ENCODE measurements around the gene MX2.
"Not testable (repeated sequence)": the region's sequence is repeated elsewhere in the genome, so short reads cannot be mapped to it uniquely, and the experiment has no call there.

Gene MX2

DNA sequence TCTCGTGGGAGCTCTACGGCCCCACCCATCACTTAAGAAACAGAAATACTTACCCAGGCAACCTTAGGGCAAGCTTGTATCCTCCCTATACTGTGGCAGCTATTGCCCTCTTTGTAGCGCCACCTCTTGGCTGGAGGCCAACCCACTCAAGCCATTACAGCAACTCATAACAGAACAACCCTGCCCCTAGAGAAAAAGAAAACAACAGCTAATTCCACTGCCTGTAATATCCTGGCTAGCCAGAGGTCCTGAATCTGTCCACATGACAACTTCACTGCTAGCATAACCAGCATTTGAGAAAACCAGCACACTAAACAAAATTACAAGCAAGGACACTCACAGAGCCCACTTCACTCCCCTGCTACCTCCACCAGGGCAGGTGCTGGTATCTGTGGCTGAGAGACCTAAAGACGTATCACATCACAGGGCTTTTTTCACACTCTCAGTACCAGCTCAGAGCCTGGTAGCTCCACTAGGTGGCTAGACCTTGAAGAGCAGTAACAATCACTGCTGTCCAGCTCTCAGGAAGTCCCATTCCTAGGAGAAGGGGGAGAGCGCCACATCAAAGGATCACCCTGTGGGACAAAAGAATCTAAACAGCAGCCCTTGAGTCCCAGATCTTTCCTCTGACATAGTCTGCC, 49.7 kb downstream of the MX2 start:
- no peak for DNase-seq (ENCODE audit: low read depth, low spot score)

- DNase-seq (ENCODE audit: low read depth, low spot score): not testable (repeated sequence)
Measured at GRCh38 chr21:41417505-41417904, 55.7 kb downstream of the MX2 start.

GRCh38 chr21:41418393-41418792, 56.6 kb downstream of the MX2 start:
- DNase-seq (ENCODE audit: low read depth, low spot score): no peak

- DNase-seq (ENCODE audit: low read depth, low spot score): no peak
Measured at GRCh38 chr21:41418956-41419680, 57.3 kb downstream of the MX2 start.

GRCh38 chr21:41419921-41420862, 58.4 kb downstream of the MX2 start:
- no peak for DNase-seq (ENCODE audit: low read depth, low spot score)

GRCh38 chr21:41420998-41421397, 59.2 kb downstream of the MX2 start:
- DNase-seq (ENCODE audit: low read depth, low spot score): not testable (repeated sequence)

DNA sequence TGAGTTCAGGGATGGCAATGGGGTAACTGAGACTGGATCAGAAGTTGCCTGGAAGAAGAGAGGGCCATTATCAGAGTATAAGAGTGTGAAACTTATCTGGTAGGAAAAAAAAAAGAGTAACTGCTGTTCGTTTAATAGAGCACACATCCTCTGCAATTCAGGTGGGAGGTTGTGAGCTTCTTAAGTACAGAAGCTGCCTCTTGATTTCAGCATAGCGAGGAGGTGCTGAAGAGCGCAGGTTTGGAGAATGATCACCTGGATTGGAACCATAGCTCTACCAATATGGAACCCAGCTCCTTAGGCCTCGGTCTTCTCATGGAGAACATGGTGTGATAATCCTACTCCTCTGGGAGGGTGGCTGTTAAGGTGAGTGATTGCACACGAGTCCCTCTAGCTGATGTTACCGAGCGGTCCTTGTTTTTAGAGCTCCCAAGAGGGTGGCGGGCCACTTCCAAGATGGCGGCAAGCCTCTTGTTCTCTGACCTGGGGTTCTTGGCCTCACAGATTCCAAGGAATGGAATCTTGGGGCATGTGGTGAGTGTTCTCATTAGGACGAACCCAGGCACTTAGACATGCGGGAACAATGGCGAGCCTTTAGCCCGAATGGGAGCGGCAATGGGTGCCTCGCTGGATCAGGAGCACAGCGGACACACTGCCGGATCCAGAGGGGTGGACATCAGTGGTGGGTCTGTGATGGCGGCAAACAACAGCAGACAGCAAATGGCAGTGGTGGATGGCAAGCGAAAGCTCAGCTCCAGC, 60.9 kb downstream of the MX2 start:
- no peak for DNase-seq (ENCODE audit: low read depth, low spot score)

DNA sequence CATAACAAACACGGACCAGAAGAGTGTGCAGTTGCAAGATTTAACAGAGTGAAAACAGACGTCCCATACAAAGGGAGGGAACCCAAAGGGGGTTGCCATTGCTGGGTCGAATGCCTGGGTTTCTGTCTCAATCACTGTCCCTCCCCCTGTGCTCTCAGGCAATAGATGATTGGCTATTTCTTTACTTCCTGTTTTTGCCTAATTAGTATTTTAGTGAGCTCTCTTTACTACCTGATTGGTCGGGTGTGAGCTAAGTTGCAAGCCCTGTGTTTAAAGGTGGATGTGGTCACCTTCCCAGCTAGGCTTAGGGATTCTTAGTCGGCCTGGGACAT, 61.4 kb downstream of the MX2 start:
- DNase-seq (ENCODE audit: low read depth, low spot score): not testable (repeated sequence)

DNA sequence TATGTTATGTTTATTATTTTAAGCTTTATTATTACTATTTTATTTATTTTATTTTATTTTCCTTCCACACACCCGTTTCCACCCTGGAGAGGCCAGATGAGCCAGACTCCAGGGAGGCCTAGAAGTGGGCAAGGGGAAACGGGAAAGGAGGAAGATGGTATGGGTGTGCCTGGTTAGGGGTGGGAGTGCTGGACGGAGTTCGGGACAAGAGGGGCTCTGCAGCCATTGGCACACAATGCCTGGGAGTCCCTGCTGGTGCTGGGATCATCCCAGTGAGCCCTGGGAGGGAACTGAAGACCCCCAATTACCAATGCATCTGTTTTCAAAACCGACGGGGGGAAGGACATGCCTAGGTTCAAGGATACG, 63.7 kb downstream of the MX2 start:
- no peak for DNase-seq (ENCODE audit: low read depth, low spot score)

GRCh38 chr21:41425954-41426675, 64.3 kb downstream of the MX2 start, which contains the start of gene MX1:
MX1 (plus strand) TSS chr21:41426239; CDS start chr21:41432071, 5,832 bp downstream.
- DNase-seq (ENCODE audit: low read depth, low spot score): peak; percentile 76

DNA sequence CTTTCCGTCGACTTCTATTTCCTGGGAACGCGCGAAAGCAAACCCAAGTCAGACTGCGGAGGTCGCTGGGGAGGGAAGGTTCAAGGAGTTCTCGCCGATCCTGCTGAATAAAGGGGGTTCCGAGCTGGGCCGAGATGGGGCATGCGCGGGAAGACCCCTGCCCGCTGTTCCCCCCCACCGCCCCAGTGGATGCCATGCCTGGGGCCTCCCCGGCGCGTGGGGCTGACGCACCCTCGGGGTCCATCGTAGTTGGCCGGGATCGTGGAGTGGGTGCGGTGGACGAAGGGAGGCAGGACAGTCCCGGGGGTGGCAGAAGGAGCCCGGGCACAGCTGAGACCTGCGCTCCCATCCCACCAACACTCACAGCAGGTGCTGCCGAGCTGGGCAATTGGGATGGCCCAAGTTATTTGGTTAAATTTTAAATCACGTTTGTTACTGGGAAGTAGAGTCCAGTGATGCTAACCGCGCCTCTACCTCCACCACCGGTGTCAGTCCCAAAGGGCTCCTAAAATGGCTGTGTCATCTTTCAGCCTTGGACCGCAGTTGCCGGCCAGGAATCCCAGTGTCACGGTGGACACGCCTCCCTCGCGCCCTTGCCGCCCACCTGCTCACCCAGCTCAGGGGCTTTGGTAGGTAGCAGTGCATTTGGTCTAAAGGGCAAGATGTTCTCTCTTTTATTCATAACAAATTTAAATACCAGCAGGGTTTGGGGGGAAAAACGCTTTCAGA, 65.0 kb downstream of the MX2 start:
- DNase-seq (ENCODE audit: low read depth, low spot score): no peak

DNA sequence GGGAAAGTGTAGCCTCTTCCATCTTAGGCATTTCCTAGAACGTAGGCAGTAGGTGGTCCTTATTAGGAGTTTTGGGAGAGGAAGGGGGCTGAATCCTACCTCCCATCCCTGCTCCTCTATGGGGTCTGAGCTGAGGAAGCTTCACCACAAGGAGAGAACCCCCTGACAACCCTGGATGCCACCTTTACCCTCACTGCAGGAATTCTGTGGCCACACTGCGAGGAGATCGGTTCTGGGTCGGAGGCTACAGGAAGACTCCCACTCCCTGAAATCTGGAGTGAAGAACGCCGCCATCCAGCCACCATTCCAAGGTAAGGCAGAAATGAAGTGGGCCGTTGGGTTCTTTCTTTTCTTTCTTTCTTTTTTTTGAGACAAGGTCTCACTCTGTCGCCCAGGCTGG, 65.7 kb downstream of the MX2 start:
- no peak for DNase-seq (ENCODE audit: low read depth, low spot score)

- no peak for DNase-seq (ENCODE audit: low read depth, low spot score)
Measured at GRCh38 chr21:41428311-41428710, 66.5 kb downstream of the MX2 start.

GRCh38 chr21:41428847-41429246, 67.0 kb downstream of the MX2 start:
- DNase-seq (ENCODE audit: low read depth, low spot score): no peak

GRCh38 chr21:41429305-41429704, 67.5 kb downstream of the MX2 start:
- no peak for DNase-seq (ENCODE audit: low read depth, low spot score)

- no peak for DNase-seq (ENCODE audit: low read depth, low spot score)
Measured at GRCh38 chr21:41429925-41430491, 68.2 kb downstream of the MX2 start.

DNA sequence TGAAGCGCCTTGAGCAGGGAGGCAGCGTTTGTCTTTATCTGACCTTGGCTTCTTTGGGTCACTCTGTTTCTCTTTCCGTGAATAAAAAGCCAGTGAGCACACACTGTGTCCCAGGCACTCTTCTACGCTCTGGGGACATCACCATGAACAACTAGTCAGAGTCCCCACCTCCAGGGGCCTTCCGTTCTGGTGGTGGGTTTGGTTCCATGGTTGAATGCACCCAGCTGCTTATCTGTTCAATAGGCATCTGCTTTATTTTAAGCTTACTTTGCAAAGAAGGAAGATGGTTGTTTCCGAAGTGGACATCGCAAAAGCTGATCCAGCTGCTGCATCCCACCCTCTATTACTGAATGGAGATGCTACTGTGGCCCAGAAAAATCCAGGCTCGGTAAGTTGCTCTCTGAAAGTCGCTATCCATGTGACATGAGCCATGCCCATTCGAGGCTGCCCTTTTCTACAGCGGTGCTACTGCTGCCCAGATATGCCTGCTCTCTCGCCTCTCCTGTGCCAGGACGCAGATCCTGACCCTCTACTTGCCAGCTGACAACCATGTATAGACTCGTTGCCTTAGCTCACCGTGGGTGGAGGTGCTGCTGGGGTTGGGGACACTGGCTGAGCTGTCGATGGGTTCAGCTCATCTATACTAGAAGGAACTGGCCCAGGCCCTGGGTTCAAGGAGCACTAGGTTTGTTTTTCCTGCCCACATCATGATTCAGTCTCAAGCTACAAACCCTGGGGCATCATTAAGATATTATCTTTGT, 70.1 kb downstream of the MX2 start:
- no peak for DNase-seq (ENCODE audit: low read depth, low spot score)

GRCh38 chr21:41432562-41433460, 71.0 kb downstream of the MX2 start:
- no peak for DNase-seq (ENCODE audit: low read depth, low spot score)

All from activated CD4-positive, CD25-positive, alpha-beta regulatory T cell treated with anti-CD3 and anti-CD28 coated beads, Interleukin-2, amount 50 U/mL, for 16 hours (primary cell).